SK-N-SH treated with all-trans-retinoic acid at 6 μM for 48 hours (cell line): ENCODE results near the gene SH2D3A.

ENCODE experiments used
- ATAC-seq: fragments of 200-7000 bp; cut with Tn5 transposase; 3 replicates; pipeline ENCODE4 v1.9.1; 2020; ENCODE audit warnings: mild to moderate bottlenecking, moderate library complexity
- ARNTL ChIP-seq: fragments of 450-650 bp; formaldehyde crosslinking; IDR thresholded peaks from 2 replicates; pipeline ENCODE4 v1.5.0; 2020; ENCODE audit warnings: low read depth, mild to moderate bottlenecking, moderate library complexity, borderline replicate concordance
- BACH2 ChIP-seq: fragments of 250-450 bp; sonication (Bioruptor Pico); IDR thresholded peaks from 2 replicates; pipeline ENCODE4 v1.9.0; 2021; ENCODE audit warnings: mild to moderate bottlenecking, borderline replicate concordance
- CREB5 ChIP-seq: fragments of 250-450 bp; sonication (Bioruptor Pico); IDR thresholded peaks from 2 replicates; pipeline ENCODE4 v1.5.1; 2020; ENCODE audit warnings: low read depth, mild to moderate bottlenecking, moderate library complexity
- CSDC2 ChIP-seq: fragments of 250-450 bp; sonication (Bioruptor Pico); IDR thresholded peaks from 2 replicates; pipeline ENCODE4 v1.5.0; 2020; ENCODE audit warnings: mild to moderate bottlenecking, moderate library complexity
- ESRRG ChIP-seq: fragments of 250-450 bp; sonication (Bioruptor Pico); IDR thresholded peaks from 2 replicates; pipeline ENCODE4 v1.6.1; 2021; ENCODE audit warnings: mild to moderate bottlenecking
- GLIS3 ChIP-seq: fragments of 250-450 bp; sonication (Bioruptor Pico); IDR thresholded peaks from 2 replicates; pipeline ENCODE4 v1.5.0; 2020; ENCODE audit warnings: mild to moderate bottlenecking, moderate library complexity
- ISL1 ChIP-seq: fragments of 250-450 bp; sonication (Bioruptor Pico); IDR thresholded peaks from 2 replicates; pipeline ENCODE4 v2.1.2; 2022; ENCODE audit warnings: mild to moderate bottlenecking, moderate library complexity
- OSR1 ChIP-seq: fragments of 250-450 bp; sonication (Bioruptor Pico); IDR thresholded peaks from 2 replicates; pipeline ENCODE4 v1.8.0; 2022; ENCODE audit warnings: moderate library complexity, mild to moderate bottlenecking, inconsistent platforms
- PPARA ChIP-seq: fragments of 250-450 bp; sonication (Bioruptor Pico); IDR thresholded peaks from 2 replicates; pipeline ENCODE4 v1.5.0; 2020; ENCODE audit warnings: mild to moderate bottlenecking, borderline replicate concordance
- RARB ChIP-seq: fragments of 250-450 bp; sonication (Bioruptor Pico); IDR thresholded peaks from 2 replicates; pipeline ENCODE4 v1.8.0; 2021; ENCODE audit warnings: mild to moderate bottlenecking, moderate library complexity
- TCF4 ChIP-seq: fragments of 250-450 bp; sonication (Bioruptor Pico); IDR thresholded peaks from 2 replicates; pipeline ENCODE4 v1.8.0; 2021; ENCODE audit warnings: mild to moderate bottlenecking, moderate library complexity, borderline replicate concordance
- TOX ChIP-seq: fragments of 250-450 bp; sonication (Bioruptor Pico); IDR thresholded peaks from 2 replicates; pipeline ENCODE4 v1.8.0; 2021; ENCODE audit warnings: mild to moderate bottlenecking, moderate library complexity, borderline replicate concordance
- ZC3H10 ChIP-seq: fragments of 250-450 bp; sonication (Bioruptor Pico); IDR thresholded peaks from 2 replicates; pipeline ENCODE4 v1.5.1; 2021; ENCODE audit warnings: mild to moderate bottlenecking, moderate library complexity
- ZFP30 ChIP-seq: fragments of 450-650 bp; formaldehyde crosslinking; IDR thresholded peaks from 2 replicates; pipeline ENCODE4 v1.5.0; 2022; ENCODE audit warnings: mild to moderate bottlenecking, moderate library complexity
- ZNF565 ChIP-seq: fragments of 450-650 bp; formaldehyde crosslinking; conservative IDR thresholded peaks from 2 replicates; pipeline ENCODE4 v1.5.0; 2020; ENCODE audit warnings: low read depth, mild to moderate bottlenecking, moderate library complexity
- ZNF70 ChIP-seq: fragments of 450-650 bp; formaldehyde crosslinking; IDR thresholded peaks from 2 replicates; pipeline ENCODE4 v1.5.0; 2020; ENCODE audit warnings: mild to moderate bottlenecking, moderate library complexity
- ZNF8 ChIP-seq: fragments of 450-650 bp; formaldehyde crosslinking; IDR thresholded peaks from 2 replicates; pipeline ENCODE4 v1.5.0; 2020; ENCODE audit warnings: mild to moderate bottlenecking, moderate library complexity
- TF ChIP-seq, protein P1 (sequence below): fragments of 250-450 bp; sonication (Bioruptor Pico); IDR thresholded peaks from 2 replicates; pipeline ENCODE4 v1.8.0; 2021; ENCODE audit warnings: low read depth, mild to moderate bottlenecking, moderate library complexity, borderline replicate concordance
- TF ChIP-seq, protein P2 (sequence below): fragments of 250-450 bp; sonication (Bioruptor Pico); IDR thresholded peaks from 2 replicates; pipeline ENCODE4 v1.5.0; 2020; ENCODE audit warnings: mild to moderate bottlenecking, moderate library complexity
- TF ChIP-seq, protein P3 (sequence below): fragments of 250-450 bp; sonication (Bioruptor Pico); IDR thresholded peaks from 2 replicates; pipeline ENCODE4 v1.8.0; 2020; ENCODE audit warnings: mild to moderate bottlenecking, moderate library complexity, borderline replicate concordance

Gene SH2D3A

DNA sequence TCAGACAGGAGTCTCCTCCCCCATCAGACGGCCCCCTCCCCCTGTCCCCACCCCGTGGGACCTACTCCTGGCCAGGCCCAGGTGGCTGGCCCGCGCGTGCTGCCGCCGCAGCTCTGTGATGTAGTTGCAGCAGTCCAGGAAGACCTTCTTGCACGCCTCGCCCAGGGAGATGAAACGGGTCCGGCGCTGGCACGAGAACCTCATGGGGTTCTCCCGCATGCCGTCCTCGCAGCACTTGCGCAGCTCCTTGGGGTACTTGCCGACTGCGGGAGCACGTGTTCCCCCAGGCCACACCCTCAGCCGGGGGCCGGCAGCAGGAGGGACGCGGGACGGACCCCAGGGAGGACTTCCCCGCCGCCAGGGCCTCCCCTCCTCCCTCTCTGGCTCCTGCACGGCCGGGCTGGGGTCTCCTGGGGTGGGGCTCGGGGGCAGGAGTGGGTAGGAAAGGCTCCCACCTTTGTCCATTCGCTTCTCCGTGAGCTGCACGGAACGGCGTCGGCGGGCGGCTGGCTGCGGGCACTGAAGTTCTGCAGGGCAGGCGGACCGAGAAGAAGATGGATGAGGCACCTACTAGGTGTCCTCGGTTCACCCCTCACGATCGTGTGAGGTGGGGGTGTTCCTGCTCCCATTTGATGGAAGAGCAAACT, 60.1 kb downstream of the SH2D3A start (continued):
- TF ChIP-seq, protein P1, sequence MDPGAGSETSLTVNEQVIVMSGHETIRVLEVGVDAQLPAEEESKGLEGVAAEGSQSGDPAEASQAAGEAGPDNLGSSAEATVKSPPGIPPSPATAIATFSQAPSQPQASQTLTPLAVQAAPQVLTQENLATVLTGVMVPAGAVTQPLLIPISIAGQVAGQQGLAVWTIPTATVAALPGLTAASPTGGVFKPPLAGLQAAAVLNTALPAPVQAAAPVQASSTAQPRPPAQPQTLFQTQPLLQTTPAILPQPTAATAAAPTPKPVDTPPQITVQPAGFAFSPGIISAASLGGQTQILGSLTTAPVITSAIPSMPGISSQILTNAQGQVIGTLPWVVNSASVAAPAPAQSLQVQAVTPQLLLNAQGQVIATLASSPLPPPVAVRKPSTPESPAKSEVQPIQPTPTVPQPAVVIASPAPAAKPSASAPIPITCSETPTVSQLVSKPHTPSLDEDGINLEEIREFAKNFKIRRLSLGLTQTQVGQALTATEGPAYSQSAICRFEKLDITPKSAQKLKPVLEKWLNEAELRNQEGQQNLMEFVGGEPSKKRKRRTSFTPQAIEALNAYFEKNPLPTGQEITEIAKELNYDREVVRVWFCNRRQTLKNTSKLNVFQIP (CRISPR knock-in tag): no peak
- TF ChIP-seq OSR1: no peak
- no peak for TF ChIP-seq ESRRG (CRISPR knock-in tag)

DNA sequence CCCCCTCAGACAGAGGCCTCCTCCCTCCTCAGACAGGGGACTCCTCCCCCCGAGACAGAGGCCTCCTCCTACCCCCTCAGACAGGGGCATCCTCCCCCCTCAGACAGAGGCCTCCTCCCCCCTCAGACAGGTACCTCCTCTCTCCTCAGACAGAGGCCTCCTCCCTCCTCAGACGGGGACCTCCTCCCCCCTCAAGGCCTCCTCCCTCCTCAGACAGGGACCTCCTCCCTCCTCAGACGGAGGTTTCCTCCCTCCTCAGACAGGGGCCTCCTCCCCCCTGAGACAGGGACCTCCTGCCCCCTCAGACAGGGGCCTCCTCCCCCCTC, 60.6 kb downstream of the SH2D3A start:
- no peak for ATAC-seq
- TF ChIP-seq, protein P1 (CRISPR knock-in tag): no peak
- no peak for TF ChIP-seq ZFP30 (CRISPR knock-in tag)
- TF ChIP-seq CSDC2 (CRISPR knock-in tag): no peak
- no peak for TF ChIP-seq RARB (CRISPR knock-in tag)

DNA sequence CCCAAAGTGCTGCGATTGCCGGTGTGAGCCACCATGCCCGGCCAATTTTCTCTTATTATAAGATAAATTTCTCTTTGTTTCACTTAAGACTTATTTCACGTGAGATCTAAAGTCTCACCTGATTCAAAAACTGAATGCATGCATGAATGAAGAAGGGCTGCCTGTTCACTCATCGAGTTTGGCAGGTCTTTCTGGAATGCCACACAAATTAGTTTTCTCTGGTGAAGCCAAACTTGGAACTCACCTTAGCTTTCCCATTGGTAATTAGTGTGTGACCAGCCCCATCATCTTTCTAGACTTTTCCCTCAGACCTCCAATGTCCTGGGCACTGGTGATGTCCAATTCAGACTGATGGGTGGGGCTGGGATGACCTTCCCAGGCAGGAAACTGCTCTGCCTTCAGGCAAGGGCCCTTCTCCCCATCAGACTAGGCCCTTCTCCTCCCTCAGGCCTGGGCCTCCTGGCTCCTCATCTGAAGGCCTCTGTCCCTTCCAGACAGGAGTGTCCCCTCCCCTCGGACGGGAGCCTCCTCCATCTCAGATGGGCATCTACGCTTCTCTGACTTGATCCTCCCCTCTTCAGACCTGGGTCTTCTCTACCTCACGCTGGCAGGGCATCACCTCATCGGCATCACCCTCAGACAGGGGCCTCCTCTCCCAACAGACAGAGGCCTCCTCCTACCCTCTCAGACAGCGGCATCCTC, 61.2 kb downstream of the SH2D3A start:
- no peak for ATAC-seq
- no peak for TF ChIP-seq TCF4 (CRISPR knock-in tag)
- TF ChIP-seq ZFP30 (CRISPR knock-in tag): no peak
- TF ChIP-seq, protein P1 (CRISPR knock-in tag): no peak
- TF ChIP-seq, protein P2, sequence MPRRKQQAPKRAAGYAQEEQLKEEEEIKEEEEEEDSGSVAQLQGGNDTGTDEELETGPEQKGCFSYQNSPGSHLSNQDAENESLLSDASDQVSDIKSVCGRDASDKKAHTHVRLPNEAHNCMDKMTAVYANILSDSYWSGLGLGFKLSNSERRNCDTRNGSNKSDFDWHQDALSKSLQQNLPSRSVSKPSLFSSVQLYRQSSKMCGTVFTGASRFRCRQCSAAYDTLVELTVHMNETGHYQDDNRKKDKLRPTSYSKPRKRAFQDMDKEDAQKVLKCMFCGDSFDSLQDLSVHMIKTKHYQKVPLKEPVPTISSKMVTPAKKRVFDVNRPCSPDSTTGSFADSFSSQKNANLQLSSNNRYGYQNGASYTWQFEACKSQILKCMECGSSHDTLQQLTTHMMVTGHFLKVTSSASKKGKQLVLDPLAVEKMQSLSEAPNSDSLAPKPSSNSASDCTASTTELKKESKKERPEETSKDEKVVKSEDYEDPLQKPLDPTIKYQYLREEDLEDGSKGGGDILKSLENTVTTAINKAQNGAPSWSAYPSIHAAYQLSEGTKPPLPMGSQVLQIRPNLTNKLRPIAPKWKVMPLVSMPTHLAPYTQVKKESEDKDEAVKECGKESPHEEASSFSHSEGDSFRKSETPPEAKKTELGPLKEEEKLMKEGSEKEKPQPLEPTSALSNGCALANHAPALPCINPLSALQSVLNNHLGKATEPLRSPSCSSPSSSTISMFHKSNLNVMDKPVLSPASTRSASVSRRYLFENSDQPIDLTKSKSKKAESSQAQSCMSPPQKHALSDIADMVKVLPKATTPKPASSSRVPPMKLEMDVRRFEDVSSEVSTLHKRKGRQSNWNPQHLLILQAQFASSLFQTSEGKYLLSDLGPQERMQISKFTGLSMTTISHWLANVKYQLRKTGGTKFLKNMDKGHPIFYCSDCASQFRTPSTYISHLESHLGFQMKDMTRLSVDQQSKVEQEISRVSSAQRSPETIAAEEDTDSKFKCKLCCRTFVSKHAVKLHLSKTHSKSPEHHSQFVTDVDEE (CRISPR knock-in tag): no peak
- no peak for TF ChIP-seq ARNTL
- TF ChIP-seq PPARA (CRISPR knock-in tag): no peak
- no peak for TF ChIP-seq ESRRG (CRISPR knock-in tag)
- no peak for TF ChIP-seq ZNF8 (CRISPR knock-in tag)
- no peak for TF ChIP-seq ISL1 (CRISPR knock-in tag)
- TF ChIP-seq GLIS3: no peak
- no peak for TF ChIP-seq ZC3H10 (CRISPR knock-in tag)
- no peak for TF ChIP-seq ZNF70 (CRISPR knock-in tag)
- TF ChIP-seq TOX (CRISPR knock-in tag): no peak
- TF ChIP-seq, protein P3, sequence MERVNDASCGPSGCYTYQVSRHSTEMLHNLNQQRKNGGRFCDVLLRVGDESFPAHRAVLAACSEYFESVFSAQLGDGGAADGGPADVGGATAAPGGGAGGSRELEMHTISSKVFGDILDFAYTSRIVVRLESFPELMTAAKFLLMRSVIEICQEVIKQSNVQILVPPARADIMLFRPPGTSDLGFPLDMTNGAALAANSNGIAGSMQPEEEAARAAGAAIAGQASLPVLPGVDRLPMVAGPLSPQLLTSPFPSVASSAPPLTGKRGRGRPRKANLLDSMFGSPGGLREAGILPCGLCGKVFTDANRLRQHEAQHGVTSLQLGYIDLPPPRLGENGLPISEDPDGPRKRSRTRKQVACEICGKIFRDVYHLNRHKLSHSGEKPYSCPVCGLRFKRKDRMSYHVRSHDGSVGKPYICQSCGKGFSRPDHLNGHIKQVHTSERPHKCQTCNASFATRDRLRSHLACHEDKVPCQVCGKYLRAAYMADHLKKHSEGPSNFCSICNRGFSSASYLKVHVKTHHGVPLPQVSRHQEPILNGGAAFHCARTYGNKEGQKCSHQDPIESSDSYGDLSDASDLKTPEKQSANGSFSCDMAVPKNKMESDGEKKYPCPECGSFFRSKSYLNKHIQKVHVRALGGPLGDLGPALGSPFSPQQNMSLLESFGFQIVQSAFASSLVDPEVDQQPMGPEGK: no peak
- no peak for TF ChIP-seq ZNF565 (CRISPR knock-in tag)
- TF ChIP-seq RARB (CRISPR knock-in tag): no peak
- no peak for TF ChIP-seq CREB5 (CRISPR knock-in tag)
- TF ChIP-seq BACH2 (CRISPR knock-in tag): no peak
- TF ChIP-seq, all 23 proteins: peak for 0
